ENCODE data around the gene ZNG1F.
"Not testable (repeated sequence)": the region's sequence is repeated elsewhere in the genome, so short reads cannot be mapped to it uniquely, and the experiment has no call there.

ZNG1F gene

GRCh38 chr9:41120696-41121095 lies 68.4 kb downstream of the ZNG1F start:
- not testable (repeated sequence) for DNase-seq

- not testable (repeated sequence) for DNase-seq
These were observed 69.4 kb downstream of the ZNG1F start for GRCh38 chr9:41119719-41120118.

- DNase-seq: not testable (repeated sequence)
These were observed 69.8 kb downstream of the ZNG1F start for GRCh38 chr9:41119311-41119710.

- DNase-seq: not testable (repeated sequence)
These were observed 75.8 kb downstream of the ZNG1F start for GRCh38 chr9:41113348-41113747.

DNA sequence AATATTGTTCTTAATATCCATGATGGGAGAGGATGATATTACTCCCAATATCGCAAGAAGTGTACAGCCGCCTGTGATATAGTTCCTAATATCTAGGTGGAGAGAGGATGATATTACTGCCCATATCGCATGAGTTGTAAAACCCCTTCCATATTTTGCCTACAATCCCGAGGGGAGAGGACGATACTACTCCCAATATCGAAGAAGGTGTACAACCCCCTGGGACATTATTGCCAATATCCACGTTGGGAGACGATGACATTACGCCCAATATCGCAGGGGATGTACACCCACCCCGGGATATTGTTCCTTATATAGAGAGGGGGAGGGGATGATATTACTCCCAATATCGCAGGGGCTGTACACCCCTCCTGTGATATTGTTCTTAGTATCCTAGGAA lies 77.7 kb downstream of the ZNG1F start:
- not testable (repeated sequence) for DNase-seq

DNA sequence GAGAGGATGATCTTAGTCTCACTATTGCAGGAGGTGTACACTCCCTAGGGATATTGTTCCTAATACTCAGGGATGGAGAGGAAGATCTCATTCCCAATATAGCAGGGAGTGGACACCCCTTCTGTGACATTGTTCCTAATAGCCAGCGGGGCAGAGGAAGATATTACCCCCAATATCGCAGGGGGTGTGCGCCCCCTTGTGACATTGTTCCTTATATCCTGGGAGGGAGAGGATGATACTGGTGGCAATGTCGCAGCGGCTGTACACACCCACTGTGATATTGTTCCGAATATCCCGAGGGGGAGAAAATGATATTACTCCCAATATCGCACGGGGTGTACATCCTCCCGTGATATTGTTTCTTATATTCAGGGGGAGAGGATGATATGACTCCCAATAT lies 78.2 kb downstream of the ZNG1F start:
- not testable (repeated sequence) for DNase-seq

DNA sequence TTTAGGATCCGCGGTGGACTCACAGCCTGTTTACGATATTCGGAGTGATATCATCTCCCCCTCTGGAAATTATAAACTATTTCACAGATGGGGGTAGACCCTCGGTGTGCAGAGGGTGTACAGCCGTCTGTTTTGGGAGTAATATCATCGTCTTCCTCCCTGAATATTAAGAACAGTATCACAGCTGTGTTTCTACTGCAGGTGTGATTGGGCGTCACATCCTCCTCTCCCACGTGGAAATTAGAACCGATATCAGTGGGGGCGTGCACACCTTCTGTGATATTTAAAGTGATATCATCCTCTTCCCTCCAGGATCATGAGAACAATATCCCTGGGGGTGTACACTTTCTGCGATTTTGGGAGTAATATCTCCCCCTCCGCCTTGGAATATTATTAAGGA lies 79.9 kb downstream of the ZNG1F start:
- DNase-seq: not testable (repeated sequence)

- not testable (repeated sequence) for DNase-seq
These were observed 80.3 kb downstream of the ZNG1F start for GRCh38 chr9:41108816-41109215.

GRCh38 chr9:41106472-41107116 lies 82.5 kb downstream of the ZNG1F start:
- not testable (repeated sequence) for DNase-seq

DNA sequence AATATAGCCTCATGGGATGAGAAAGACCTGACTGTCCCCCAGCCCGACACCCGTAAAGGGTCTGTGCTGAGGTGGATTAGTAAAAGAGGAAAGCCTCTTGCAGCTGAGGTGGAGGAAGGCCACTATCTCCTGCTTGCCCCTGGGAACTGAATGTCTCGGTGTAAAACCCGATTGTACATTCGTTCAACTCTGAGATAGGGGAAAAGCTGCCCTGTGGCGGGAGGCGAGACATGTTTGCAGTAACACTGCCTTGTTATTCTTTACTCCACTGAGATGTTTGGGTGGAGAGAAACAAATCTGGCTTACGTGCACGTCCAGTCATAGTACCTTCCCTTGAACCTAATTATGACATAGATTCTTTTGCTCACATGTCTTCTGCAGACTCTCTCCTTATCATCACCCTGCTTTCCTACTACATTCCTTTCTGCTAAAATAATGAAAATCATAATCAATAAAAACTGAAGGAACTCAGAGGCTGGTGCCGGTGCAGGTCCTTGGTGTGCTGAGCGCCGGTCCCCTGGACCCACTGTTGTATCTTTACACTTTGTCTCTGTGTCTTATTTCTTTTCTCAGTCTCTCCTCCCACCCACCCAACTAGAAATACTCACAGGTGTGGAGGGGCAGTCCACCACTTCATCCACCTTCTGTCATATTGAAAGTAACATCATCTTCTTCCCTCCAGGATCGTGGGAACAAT lies 83.4 kb downstream of the ZNG1F start:
- not testable (repeated sequence) for DNase-seq

GRCh38 chr9:41104542-41104941 lies 84.6 kb downstream of the ZNG1F start:
- DNase-seq: not testable (repeated sequence)

DNA sequence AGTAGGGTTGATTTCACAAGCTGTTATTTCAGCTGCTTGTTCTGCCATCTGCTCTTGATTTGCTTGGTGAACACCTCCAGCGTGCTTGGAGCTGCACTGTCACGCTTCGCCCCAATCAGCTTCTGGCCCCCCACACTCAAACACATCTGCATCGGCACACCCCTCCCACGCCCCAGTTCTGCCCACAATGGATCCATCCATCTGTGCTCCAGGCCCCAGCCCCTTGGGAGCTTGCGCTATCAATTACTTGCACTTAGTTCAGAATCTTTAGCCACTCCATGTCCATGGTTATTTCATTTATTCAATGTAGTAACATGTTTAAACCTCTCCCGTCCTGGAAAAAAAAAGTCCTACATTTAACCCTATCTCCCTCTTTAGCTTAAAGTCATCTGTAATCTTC lies 88.6 kb downstream of the ZNG1F start:
- DNase-seq: not testable (repeated sequence)

DNA sequence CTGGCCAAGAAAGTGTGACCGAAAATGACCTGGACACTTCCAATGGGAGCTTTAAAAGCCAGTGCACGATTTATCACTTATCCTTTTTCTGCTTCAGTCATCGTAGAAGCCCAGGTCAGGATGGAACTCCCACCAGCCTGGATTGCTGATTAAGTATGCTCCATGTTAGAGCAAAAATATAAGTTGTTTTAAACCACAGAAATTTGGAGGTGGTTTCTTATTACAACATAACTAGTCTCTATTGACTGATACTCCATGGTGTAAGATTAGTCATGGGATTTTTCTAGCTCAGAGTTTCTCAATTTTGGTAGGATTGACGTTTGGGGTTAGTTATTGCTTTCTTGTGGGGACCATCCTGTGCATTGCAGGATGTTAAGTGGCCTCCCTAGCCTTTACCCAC lies 90.4 kb downstream of the ZNG1F start:
- not testable (repeated sequence) for DNase-seq

DNA sequence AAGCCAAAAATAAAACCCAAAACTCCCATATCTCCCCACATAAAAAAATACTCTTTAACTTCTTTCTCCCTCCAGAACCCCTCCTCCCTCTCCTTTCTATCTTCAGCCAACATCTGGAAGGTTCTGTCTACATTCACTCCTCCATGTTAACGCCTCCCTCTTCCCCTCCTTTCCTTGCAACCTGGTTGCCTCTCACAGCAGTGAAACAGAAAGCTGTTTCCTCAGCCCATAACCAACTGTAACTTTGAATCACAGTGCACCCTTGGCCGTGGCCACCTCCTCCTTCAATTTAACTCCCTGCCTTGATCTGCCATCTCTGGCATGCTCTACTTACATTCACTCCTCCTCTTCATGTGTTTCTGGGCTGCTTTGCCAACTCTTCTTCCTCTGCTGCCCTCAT lies 94.1 kb downstream of the ZNG1F start:
- DNase-seq: not testable (repeated sequence)

DNA sequence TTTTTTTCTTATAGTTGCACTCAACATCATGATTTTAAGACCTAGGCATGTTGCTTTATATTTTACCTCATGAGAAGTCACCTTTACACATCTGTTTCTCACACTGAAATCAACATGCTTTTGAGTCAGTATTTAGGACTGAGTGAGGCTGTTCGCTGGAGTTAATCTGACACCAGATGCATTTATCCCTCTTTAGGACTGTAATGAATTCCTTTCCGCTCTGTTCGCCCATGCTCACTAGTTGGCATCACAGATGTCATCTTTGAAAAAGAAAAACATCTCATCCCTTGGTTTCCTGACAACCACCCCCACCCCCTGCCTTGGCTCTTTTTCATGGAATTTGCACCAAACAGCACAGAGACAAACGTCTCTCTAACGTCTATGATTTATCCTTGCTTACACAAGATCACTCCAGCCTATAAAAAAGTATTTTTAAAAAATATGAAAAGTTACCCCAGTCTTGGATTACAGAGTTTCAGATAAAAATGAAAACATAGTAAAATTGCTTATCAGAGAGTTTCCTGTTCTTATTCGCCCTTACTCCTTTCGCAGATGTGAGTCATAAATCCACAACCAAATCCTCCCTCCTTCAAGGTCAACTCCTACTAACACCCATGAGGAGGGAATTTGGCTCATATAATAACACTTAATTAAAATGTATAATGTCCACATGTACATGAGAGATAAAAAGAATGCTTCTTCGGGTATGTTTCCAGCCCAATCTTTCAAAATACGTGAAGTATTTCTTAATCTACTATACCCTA lies 94.9 kb downstream of the ZNG1F start:
- not testable (repeated sequence) for DNase-seq

GRCh38 chr9:41090922-41091321 lies 98.2 kb downstream of the ZNG1F start:
- not testable (repeated sequence) for DNase-seq

GRCh38 chr9:41090386-41090785 lies 98.7 kb downstream of the ZNG1F start:
- DNase-seq: not testable (repeated sequence)

DNA sequence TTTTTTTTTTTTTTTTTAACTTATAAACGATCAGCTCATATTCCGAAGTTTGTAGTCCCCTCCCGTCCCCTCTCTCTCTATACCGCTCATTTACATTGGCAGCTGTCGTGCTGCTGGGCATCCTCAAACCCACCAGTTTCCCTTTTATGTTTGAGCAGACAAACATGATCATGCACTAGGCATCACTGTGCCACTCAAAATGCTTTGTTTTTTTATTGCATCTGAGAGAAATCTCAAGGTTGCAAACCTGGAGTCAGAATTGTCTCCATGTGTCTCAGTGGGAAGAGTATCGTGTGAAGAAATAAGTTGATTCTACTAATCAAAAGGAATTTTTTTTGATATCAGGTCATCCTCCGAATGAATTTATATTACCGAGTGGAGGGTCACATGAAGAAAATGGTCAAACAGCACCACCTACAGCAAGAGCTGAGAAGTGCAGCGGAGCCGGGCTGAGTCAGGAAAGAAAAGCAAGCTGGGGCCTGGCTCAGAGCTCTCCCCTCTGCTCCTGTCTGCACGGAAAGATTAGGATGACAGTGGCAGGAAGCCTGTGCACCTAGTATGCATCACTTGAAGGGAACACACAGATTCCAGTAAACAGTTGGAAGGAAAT lies 100.6 kb downstream of the ZNG1F start:
- not testable (repeated sequence) for DNase-seq

GRCh38 chr9:41087929-41088328 lies 101.2 kb downstream of the ZNG1F start:
- not testable (repeated sequence) for DNase-seq

GRCh38 chr9:41087157-41087780 lies 101.8 kb downstream of the ZNG1F start:
- not testable (repeated sequence) for DNase-seq

DNA sequence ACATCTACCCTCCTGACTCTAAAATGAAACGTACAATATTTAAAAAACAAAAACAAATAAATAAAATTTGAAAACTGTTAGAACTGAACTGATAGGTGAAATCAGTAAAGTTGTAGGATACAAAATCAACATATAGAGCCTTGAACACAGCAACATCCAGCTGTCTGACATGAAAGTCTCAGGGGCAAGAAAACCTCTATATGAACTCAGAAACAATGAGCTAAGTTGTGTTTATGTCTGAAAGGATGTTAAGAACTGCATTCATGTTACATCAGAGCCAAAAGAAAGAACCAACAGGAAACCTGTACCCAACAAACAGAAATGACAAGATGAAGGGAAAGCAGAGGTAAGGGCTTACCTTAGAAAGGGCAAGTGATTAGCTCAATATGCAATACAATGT lies 102.4 kb downstream of the ZNG1F start:
- DNase-seq: not testable (repeated sequence)

DNA sequence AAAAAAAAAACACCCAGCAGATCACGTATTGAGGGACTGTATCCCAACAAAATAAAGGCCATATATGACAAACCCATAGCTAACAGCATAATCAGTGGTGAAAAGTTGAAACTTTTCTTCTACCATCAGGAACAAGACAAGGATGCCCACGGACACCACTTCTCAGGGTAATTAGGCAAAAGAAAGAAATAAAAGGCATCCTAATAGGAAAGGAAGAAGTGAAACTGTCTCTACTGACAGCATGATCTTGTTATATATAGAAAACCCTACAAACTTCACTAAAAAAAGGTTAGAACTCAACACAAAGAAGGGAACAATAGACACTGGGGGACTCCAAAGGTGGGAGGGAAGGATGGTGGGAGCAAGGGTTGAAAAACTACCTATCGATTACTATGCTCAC lies 102.9 kb downstream of the ZNG1F start:
- not testable (repeated sequence) for DNase-seq

- not testable (repeated sequence) for DNase-seq
These were observed 106.8 kb downstream of the ZNG1F start for GRCh38 chr9:41082358-41082757.
